Tibial nerve (tissue), 4 donors: ENCODE data around the gene OR10C1. TPM values are rescaled to one million over a fixed set of nuclear protein-coding genes. Genes with fewer than 3 reads are reported as not detected.
"Not testable (repeated sequence)": the region's sequence is repeated elsewhere in the genome, so short reads cannot be mapped to it uniquely, and the experiment has no call there.

Source experiments
- DNase-seq, 2 donors: peaks; one replicate each; pipeline ENCODE4 v3.0.0-alpha.2; 2019; ENCODE audit warnings: low spot score in 2 of 2
- H3K27ac ChIP-seq, 4 donors: fragments of 200-600 bp; sonication (generic) in 3 of 4; one replicate each; pipeline ENCODE4 v1.5.1; 2017 to 2019; ENCODE audit warnings: mild to moderate bottlenecking in 1 of 4
- H3K27me3 ChIP-seq, 2 donors: fragments of 200-600 bp; sonication (generic) in 1 of 2; one replicate each; pipeline versions ENCODE4 v1.5.1 to v1.6.0; 2017 to 2019
- H3K36me3 ChIP-seq, 3 donors: fragments of 200-600 bp; sonication (generic); one replicate each; pipeline ENCODE4 v1.5.1; 2018 to 2019
- H3K4me1 ChIP-seq, 4 donors: fragments of 200-600 bp; sonication (generic) in 3 of 4; one replicate each; pipeline ENCODE4 v1.5.1; 2017 to 2019
- H3K4me3 ChIP-seq, 4 donors: fragments of 200-600 bp; sonication (generic) in 3 of 4; one replicate each; pipeline ENCODE4 v1.5.1; 2017 to 2019; ENCODE audit warnings: mild to moderate bottlenecking in 1 of 4, moderate library complexity in 1 of 4
- H3K9me3 ChIP-seq, 4 donors: fragments of 200-600 bp; sonication (generic) in 3 of 4; one replicate each; pipeline ENCODE4 v1.5.1; 2017 to 2019
- EP300 ChIP-seq, 2 donors: sonication (generic); formaldehyde crosslinking; IDR thresholded peaks; one replicate each; pipeline ENCODE4 v1.6.1; 2017; ENCODE audit warnings: antibody characterized with exemption in 2 of 2, mild to moderate bottlenecking in 1 of 2
- POLR2A ChIP-seq, 2 donors: fragments of 450-650 bp; IDR thresholded peaks; one replicate each; pipeline ENCODE4 v1.6.1; 2017; ENCODE audit warnings: antibody characterized with exemption in 2 of 2, mild to moderate bottlenecking in 2 of 2, moderate library complexity in 2 of 2
- WGBS, 2 donors: methylation state at CpG; one replicate each; pipeline ENCODE4 v1.1.5; 2018; 5-methylcytosine and 5-hydroxymethylcytosine counted together
- total RNA-seq, 4 donors: library from RNA; depleted of rRNA; stranded (reverse); fragments of >200 nt; gene quantifications; one replicate each; pipeline ENCODE4 v1.1.0, GENCODE V29; 2016
- TF ChIP-seq, protein P1 (sequence below), 5 experiments: fragments of 200-600 bp in 3 of 5; fragments of 450-650 bp in 2 of 5; sonication (generic) in 3 of 5; IDR thresholded peaks; one replicate each; pipeline ENCODE4 v1.5.1; 2016 to 2019; ENCODE audit warnings: antibody characterized with exemption in 5 of 5, mild to moderate bottlenecking in 3 of 5, moderate library complexity in 2 of 5

OR10C1 gene
- total RNA-seq, 4 donors from 2014 or later: not detected

DNA sequence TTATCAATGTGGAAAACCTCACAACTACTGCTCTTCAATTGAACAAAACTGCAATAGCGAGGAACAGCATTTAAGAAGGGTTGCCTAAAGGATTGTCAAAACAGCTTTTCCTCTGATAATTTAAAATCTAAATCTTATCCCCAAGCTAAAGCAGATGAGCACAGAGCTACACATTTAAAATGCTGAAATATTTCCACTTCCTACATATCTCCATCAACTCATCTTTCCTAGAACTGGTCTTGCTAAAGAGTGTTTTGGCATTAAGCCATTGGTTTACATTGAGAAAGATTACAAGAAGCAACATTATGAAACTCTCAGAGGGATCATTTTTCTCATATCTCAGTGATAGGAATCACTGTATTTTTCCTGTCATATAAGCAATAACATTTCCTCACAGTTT lies 3.6 kb downstream of the OR10C1 start:
- Histone ChIP-seq H3K27ac (no peak overlapping the region), H3K4me3 (no peak overlapping the region), H3K4me1 (no peaks in the 10 kb centered on the region), H3K27me3 (no peaks in the 10 kb centered on the region), H3K36me3 (no peaks in the 10 kb centered on the region), H3K9me3 (no peaks in the 10 kb centered on the region)
- 74 to 80% methylated on average over 1 of the region's 1 CpG for WGBS, 2 donors
- no peak for TF ChIP-seq POLR2A (IDR thresholded peaks at IDR 0.05)
- TF ChIP-seq, protein P1, sequence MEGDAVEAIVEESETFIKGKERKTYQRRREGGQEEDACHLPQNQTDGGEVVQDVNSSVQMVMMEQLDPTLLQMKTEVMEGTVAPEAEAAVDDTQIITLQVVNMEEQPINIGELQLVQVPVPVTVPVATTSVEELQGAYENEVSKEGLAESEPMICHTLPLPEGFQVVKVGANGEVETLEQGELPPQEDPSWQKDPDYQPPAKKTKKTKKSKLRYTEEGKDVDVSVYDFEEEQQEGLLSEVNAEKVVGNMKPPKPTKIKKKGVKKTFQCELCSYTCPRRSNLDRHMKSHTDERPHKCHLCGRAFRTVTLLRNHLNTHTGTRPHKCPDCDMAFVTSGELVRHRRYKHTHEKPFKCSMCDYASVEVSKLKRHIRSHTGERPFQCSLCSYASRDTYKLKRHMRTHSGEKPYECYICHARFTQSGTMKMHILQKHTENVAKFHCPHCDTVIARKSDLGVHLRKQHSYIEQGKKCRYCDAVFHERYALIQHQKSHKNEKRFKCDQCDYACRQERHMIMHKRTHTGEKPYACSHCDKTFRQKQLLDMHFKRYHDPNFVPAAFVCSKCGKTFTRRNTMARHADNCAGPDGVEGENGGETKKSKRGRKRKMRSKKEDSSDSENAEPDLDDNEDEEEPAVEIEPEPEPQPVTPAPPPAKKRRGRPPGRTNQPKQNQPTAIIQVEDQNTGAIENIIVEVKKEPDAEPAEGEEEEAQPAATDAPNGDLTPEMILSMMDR (IDR thresholded peaks at IDR 0.05): no peak
- TF ChIP-seq EP300 (IDR thresholded peaks at IDR 0.05): no peak
- no peak for DNase-seq

DNA sequence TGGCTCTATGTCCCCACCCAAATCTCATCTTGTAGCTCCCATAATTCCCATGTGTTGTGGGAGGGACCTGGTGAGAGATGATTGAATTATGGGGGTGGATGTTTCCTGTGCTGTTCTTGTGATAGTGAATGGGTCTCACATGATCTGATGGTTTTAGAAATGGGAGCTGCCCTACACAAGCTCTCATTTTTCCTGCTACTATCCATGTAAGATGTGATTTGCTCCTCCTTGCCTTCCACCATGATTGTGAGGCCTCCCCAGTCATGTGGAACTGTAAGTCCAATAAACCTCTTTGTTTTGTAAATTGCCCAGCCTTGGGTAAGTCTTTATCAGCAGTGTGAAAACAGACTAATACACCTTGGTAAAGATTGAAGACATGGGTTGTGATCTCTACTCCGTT lies 4.9 kb downstream of the OR10C1 start:
- H3K4me3 ChIP-seq, H3K27me3 ChIP-seq, H3K36me3 ChIP-seq, H3K4me1 ChIP-seq, H3K27ac ChIP-seq, DNase-seq, H3K9me3 ChIP-seq: not testable (repeated sequence)
- 76 to 79% methylated on average over 1 of the region's 1 CpG for WGBS, 2 donors

DNA sequence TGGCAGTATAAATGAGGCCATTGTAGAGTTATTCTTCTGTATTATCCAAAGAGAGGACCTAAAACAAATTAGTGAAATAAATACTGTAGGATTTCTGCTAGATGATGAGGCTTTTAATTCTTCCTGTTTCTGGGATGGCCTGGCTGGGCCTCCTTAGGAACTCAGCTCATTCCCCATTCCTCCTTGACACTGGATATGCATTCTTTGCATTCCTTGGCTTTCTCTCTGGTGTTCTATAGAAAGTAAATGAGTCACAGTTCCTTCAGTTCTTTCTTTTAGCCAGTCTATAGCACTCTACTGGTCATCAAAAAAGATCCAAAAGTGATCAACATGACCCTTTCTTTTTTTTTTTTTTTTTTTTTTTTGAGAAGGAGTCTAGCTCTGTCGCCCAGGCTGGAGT lies 8.6 kb downstream of the OR10C1 start:
- H3K27me3 ChIP-seq: no peaks in the 10 kb centered on the region
- H3K9me3 ChIP-seq: no peaks in the 10 kb centered on the region
- no peaks in the 10 kb centered on the region for H3K36me3 ChIP-seq
- no peak for DNase-seq
- no peak overlapping the region for H3K27ac ChIP-seq
- no peak overlapping the region for H3K4me3 ChIP-seq
- WGBS, 2 donors: 67 to 89% methylated on average over 1 of the region's 1 CpG
- H3K4me1 ChIP-seq: no peaks in the 10 kb centered on the region
- no peak for TF ChIP-seq POLR2A (IDR thresholded peaks at IDR 0.05)
- TF ChIP-seq EP300 (IDR thresholded peaks at IDR 0.05): no peak
- TF ChIP-seq, protein P1 (IDR thresholded peaks at IDR 0.05): no peak

DNA sequence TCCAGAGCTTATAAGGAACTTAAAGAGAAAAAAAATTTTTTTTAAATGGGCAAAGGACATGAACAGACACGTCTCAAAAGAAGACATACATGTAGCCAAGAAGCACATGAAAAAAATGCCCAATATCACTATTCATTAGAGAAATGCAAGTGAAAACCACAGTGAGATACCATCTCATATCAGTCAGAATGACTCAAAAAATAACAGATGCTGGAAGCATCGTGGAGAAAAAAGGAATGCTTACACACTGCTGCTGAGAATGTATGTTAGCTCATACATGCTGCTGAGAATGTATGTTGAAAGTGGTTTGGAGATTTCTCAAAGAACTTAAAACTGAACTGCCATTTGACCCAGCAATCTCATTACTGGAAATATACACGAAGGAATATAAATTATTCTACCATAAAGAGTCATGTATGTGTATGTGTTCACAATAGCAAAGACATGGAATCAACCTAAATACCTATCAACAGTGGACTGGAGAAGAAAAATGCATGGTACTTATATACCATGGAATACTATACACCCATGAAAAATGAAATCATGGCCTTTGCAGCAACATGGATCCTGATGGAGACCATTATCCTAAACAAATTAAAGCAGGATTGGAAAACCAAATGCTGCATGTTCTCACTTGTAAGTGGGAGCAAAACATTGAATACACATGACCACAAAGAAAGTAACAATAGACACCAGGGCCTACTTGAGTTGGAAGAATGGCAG lies 12.5 kb downstream of the OR10C1 start:
- no peaks in the 10 kb centered on the region for H3K36me3 ChIP-seq
- no peaks in the 10 kb centered on the region for H3K27me3 ChIP-seq
- no peaks in the 10 kb centered on the region for H3K4me1 ChIP-seq
- H3K4me3 ChIP-seq: no peak overlapping the region
- no peaks in the 10 kb centered on the region for H3K9me3 ChIP-seq
- no peak for DNase-seq
- 78 to 84% methylated on average over 3 of the region's 3 CpGs for WGBS, 2 donors
- no peak for TF ChIP-seq POLR2A (IDR thresholded peaks at IDR 0.05)
- H3K27ac ChIP-seq: no peak overlapping the region

DNA sequence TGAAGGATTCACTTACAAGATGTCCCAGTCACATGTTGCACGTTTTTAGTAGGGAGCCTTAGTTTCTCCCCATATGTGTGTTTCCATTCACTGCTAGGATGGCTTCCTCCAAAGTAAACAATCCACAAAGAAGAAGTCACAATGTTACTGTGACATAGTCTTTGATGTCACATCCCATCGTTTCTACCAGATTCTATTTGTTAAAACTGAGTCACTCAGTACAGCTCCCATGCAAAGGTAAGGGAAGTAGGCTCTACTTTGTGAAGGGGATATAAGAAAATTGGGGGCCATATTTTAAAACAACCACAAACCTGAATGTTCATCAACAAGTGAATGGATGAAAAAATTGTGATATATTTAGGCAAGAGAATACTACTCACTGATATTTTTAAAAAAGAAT lies 17.9 kb downstream of the OR10C1 start, which contains the start of the genes OR11A1 and OR2H1:
OR11A1 (minus strand) TSS at position 101 of the 400 bp plus-strand sequence. CDS start 29,430 bp downstream, outside the sequence.
OR2H1 (plus strand) TSS at position 185 of the 400 bp plus-strand sequence. CDS start 4,615 bp downstream, outside the sequence.
- Histone ChIP-seq H3K27ac (no peak within 1 kb of the TSS), H3K36me3 (no peaks in the 10 kb centered on the region), H3K4me1 (no peaks in the 10 kb centered on the region), H3K27me3 (no peaks in the 10 kb centered on the region), H3K9me3 (no peaks in the 10 kb centered on the region), H3K4me3 (no peak within 1 kb of the TSS)
- 35 to 53% methylated on average over 2 of the region's 2 CpGs for WGBS, 2 donors
- TF ChIP-seq EP300 (IDR thresholded peaks at IDR 0.05) (no peak), POLR2A (IDR thresholded peaks at IDR 0.05) (no peak)
- TF ChIP-seq, protein P1 (IDR thresholded peaks at IDR 0.05): no peak
- no peak for DNase-seq

DNA sequence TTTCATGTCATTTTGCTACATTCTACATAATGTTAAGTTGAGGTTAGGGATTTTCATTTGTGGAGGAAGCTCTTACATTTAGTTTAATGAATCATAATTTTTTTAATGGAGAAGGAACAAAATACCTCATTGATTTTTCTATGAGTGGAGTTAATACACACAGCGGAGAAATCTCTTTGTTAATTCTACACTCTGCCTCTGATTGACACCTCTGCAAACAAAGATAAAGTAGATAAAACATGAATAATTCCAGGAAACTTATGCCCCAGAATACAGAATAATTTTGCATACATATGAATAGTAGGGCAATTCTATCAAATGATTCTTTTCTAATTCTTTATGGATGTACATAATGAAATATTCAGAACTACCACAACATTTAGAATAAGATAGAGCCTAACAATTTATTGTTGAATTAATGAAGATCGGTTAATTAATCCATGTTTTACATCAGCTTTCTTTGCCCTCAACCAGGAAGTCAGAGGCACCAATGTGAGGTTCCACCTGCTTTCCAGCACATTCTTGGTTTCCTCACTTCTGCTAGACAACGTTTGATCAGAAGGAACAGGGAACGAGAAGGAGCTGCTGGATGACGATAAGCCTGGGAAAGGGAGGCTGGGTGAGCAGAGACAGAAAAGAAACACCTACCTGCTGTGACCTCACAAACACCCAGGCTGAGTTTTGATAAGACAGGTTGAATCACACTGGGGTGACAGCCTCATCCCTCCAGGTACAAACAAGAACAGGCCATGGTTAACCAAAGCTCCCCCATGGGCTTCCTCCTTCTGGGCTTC lies 22.1 kb downstream of the OR10C1 start:
- Histone ChIP-seq H3K9me3 (no peaks in the 10 kb centered on the region), H3K27me3 (no peaks in the 10 kb centered on the region), H3K4me1 (no peaks in the 10 kb centered on the region), H3K36me3 (no peaks in the 10 kb centered on the region), H3K4me3 (no peak overlapping the region), H3K27ac (no peak overlapping the region)
- 80 to 82% methylated on average over 5 of the region's 5 CpGs for WGBS, 2 donors
- no peak for DNase-seq
- TF ChIP-seq EP300 (IDR thresholded peaks at IDR 0.05): no peak
- TF ChIP-seq, protein P1 (IDR thresholded peaks at IDR 0.05): no peak
- TF ChIP-seq POLR2A (IDR thresholded peaks at IDR 0.05): no peak
